DND-41 (cell line): ENCODE data around the gene OR1F1.
A peak's percentile ranks its signal among the peaks of the same experiment; 100 is the strongest.

ENCODE experiments used
- ATAC-seq: fragments of 200-7000 bp; cut with Tn5 transposase; 3 replicates; pipeline ENCODE4 v1.9.1; 2021; ENCODE audit warnings: low read depth; ENCODE audit not compliant: insufficient read depth
- DNase-seq: peaks from one replicate; pipeline ENCODE4 v3.0.0-alpha.2; 2020
- H2AFZ ChIP-seq: 2 replicates; pipeline ENCODE4 v1.6.0; 2012; ENCODE audit warnings: low read depth, low read length
- H3K27ac ChIP-seq: 2 replicates; pipeline ENCODE4 v1.5.1; 2012; ENCODE audit warnings: low read length, inconsistent platforms
- H3K27me3 ChIP-seq: fragments of 200-600 bp; sonication (generic); 2 replicates; pipeline ENCODE4 v1.6.0; 2012; ENCODE audit warnings: low read length, mild to moderate bottlenecking, inconsistent platforms; ENCODE audit not compliant: insufficient read depth, poor library complexity
- H3K36me3 ChIP-seq: 2 replicates; pipeline ENCODE4 v1.5.1; 2012; ENCODE audit warnings: low read length, inconsistent platforms; ENCODE audit not compliant: insufficient read depth
- H3K4me1 ChIP-seq: 2 replicates; pipeline ENCODE4 v1.5.1; 2012; ENCODE audit warnings: mild to moderate bottlenecking, low read length; ENCODE audit not compliant: insufficient read depth
- H3K4me2 ChIP-seq: 2 replicates; pipeline ENCODE4 v1.6.0; 2012; ENCODE audit warnings: mild to moderate bottlenecking, moderate library complexity, low read length, inconsistent platforms; ENCODE audit not compliant: insufficient read depth
- H3K4me3 ChIP-seq, 2 experiments: fragments of 200-600 bp in 1 of 2; shearing (Covaris generic) in 1 of 2; 2 replicates each; pipeline ENCODE4 v1.5.1; 2012 to 2016; ENCODE audit warnings: inconsistent platforms in 2 of 2, low read length in 2 of 2, mild to moderate bottlenecking in 2 of 2, low read depth in 1 of 2, moderate library complexity in 1 of 2
- H3K79me2 ChIP-seq: 2 replicates; pipeline ENCODE4 v1.6.0; 2012; ENCODE audit warnings: low read length, inconsistent platforms; ENCODE audit not compliant: insufficient read depth
- H3K9ac ChIP-seq: 2 replicates; pipeline ENCODE4 v1.6.0; 2012; ENCODE audit warnings: low read depth, mild to moderate bottlenecking, inconsistent platforms, low read length, moderate library complexity
- H3K9me3 ChIP-seq: 2 replicates; pipeline ENCODE4 v1.5.1; 2012; ENCODE audit warnings: low read length, moderate library complexity, mild to moderate bottlenecking, inconsistent platforms; ENCODE audit not compliant: insufficient read depth, severe bottlenecking
- H4K20me1 ChIP-seq: 2 replicates; pipeline ENCODE4 v1.6.0; 2012; ENCODE audit warnings: low read length; ENCODE audit not compliant: insufficient read depth
- EZH2 ChIP-seq: IDR thresholded peaks from 3 replicates; pipeline ENCODE4 v1.6.1; 2012; ENCODE audit warnings: borderline replicate concordance, low read depth, mild to moderate bottlenecking, moderate library complexity, low read length, inconsistent platforms; ENCODE audit not compliant: severe bottlenecking
- TF ChIP-seq, protein P1 (sequence below): IDR thresholded peaks from 2 replicates; pipeline ENCODE4 v1.5.1; 2012; ENCODE audit warnings: borderline replicate concordance, low read length, moderate library complexity, mild to moderate bottlenecking; ENCODE audit not compliant: poor library complexity, severe bottlenecking; ENCODE audit errors: extremely low read depth

OR1F1 gene

DNA sequence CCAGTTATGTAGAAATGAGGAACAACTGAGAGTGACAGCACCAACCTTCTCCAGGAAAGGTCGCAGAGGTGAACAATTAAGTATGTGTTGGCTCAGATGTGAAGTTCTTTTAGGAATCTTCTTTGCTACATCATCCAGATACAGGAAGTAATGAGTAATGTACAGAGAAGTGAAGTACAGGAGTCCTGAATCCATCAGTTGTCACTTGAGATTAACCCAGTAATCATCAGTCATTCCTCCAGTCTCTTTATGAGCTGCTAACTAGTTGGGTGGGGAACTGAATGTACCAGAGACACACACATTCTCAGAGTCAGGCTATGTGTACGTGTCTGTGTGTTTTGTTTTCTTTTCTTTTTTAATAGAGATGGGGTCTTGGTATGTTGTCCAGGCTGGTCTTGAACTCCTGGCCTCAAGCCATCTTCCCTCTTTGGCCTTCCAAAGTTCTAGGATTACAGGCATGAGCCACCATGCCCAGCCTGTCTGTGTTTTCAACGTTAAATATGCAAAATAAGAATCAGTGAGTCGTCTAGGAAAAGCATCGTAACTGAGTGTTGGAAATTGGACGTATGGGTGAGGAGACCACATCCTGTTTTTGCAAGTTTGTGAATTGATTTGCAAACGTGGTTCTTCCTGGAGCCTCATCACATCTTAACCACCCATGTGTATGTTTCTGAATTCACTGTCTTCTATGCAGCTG, 27.0 kb downstream of the OR1F1 start:
- DNase-seq (peak; percentile 61), ATAC-seq (peak; percentile 92)
- H3K36me3 ChIP-seq: no peaks in the 10 kb centered on the region
- no peaks in the 10 kb centered on the region for H3K79me2 ChIP-seq
- H3K4me2 ChIP-seq: peak overlapping the region; percentile 33
- peak overlapping the region; percentile 63 for H2AFZ ChIP-seq
- H3K27me3 ChIP-seq: no peaks in the 10 kb centered on the region
- peak overlapping the region in 1 of 2 experiments; percentile 21; a peak in 1 of 4 replicates for H3K4me3 ChIP-seq
- H3K9ac ChIP-seq: peak overlapping the region; percentile 34
- H3K9me3 ChIP-seq: no peaks in the 10 kb centered on the region
- H4K20me1 ChIP-seq: no peaks in the 10 kb centered on the region
- peak overlapping the region; percentile 81 for H3K27ac ChIP-seq
- peaks cover 30% of the 10 kb centered on the region for H3K4me1 ChIP-seq
- TF ChIP-seq, protein P1, sequence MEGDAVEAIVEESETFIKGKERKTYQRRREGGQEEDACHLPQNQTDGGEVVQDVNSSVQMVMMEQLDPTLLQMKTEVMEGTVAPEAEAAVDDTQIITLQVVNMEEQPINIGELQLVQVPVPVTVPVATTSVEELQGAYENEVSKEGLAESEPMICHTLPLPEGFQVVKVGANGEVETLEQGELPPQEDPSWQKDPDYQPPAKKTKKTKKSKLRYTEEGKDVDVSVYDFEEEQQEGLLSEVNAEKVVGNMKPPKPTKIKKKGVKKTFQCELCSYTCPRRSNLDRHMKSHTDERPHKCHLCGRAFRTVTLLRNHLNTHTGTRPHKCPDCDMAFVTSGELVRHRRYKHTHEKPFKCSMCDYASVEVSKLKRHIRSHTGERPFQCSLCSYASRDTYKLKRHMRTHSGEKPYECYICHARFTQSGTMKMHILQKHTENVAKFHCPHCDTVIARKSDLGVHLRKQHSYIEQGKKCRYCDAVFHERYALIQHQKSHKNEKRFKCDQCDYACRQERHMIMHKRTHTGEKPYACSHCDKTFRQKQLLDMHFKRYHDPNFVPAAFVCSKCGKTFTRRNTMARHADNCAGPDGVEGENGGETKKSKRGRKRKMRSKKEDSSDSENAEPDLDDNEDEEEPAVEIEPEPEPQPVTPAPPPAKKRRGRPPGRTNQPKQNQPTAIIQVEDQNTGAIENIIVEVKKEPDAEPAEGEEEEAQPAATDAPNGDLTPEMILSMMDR: no peak
- TF ChIP-seq EZH2: no peak

DNA sequence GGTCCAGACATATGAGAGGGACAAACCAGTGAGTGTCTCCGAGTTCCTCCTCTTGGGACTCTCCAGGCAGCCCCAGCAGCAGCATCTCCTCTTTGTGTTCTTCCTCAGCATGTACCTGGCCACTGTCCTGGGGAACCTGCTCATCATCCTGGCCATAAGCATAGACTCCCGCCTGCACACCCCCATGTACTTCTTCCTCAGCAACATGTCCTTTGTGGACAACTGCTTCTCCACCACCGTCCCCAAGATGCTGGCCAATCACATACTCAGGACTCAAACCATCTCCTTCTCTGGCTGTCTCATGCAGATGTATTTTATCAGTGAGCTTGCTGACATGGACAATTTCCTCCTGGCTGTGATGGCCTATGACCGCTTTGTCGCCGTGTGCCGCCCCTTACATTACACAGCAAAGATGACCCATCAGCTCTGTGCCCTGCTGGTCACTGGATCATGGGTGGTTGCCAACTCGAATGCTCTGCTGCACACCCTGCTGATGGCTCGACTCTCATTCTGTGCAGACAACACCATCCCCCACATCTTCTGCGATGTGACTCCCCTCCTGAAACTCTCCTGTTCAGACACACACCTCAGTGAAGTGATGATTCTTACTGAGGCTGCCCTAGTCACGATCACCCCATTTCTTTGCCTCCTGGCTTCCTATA, 27.7 kb downstream of the OR1F1 start:
- DNase-seq (no peak), ATAC-seq (no peak)
- no peaks in the 10 kb centered on the region for H3K9me3 ChIP-seq
- H3K9ac ChIP-seq: peak overlapping the region; percentile 34
- H3K79me2 ChIP-seq: no peaks in the 10 kb centered on the region
- peaks cover 30% of the 10 kb centered on the region for H3K4me1 ChIP-seq
- peak overlapping the region in 1 of 2 experiments; percentile 21; a peak in 1 of 4 replicates for H3K4me3 ChIP-seq
- no peaks in the 10 kb centered on the region for H4K20me1 ChIP-seq
- H3K27ac ChIP-seq: peak overlapping the region; percentile 81
- peak overlapping the region; percentile 33 for H3K4me2 ChIP-seq
- TF ChIP-seq, protein P1: no peak
- TF ChIP-seq EZH2: no peak
- peak overlapping the region; percentile 63 for H2AFZ ChIP-seq
- no peaks in the 10 kb centered on the region for H3K27me3 ChIP-seq
- H3K36me3 ChIP-seq: no peaks in the 10 kb centered on the region

DNA sequence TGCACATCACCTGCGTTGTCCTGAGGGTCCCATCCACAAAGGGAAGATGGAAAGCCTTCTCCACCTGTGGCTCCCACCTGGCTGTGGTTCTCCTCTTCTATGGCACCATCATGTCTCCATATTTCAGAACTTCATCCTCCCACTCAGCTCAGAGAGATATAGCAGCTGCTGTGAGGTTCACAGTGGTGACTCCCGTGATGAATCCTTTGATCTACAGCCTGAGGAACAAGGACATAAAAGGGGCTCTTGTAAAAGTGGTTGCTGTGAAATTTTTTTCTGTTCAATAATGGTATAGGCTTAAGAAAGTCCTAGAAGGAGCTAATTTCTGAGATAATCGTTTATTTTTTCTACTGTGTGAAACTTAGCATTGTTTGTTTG, 28.2 kb downstream of the OR1F1 start:
- DNase-seq: peak; percentile 58
- H3K79me2 ChIP-seq: no peaks in the 10 kb centered on the region
- H3K9ac ChIP-seq: 0 out of 2 replicates have a peak overlapping the region, but pooled peaks have one; percentile 34
- H3K9me3 ChIP-seq: no peaks in the 10 kb centered on the region
- no peaks in the 10 kb centered on the region for H3K27me3 ChIP-seq
- H3K4me2 ChIP-seq: peak overlapping the region; percentile 33
- no peaks in the 10 kb centered on the region for H4K20me1 ChIP-seq
- peak overlapping the region; percentile 81 for H3K27ac ChIP-seq
- ATAC-seq: peak; percentile 66
- H2AFZ ChIP-seq: peak overlapping the region; percentile 63
- H3K36me3 ChIP-seq: no peaks in the 10 kb centered on the region
- TF ChIP-seq EZH2: no peak
- TF ChIP-seq, protein P1: no peak
- H3K4me3 ChIP-seq: no peak overlapping the region; a peak in 1 of 4 replicates
- H3K4me1 ChIP-seq: peaks cover 30% of the 10 kb centered on the region
